Measurements from ENCODE around the gene DDX23.

DNA sequence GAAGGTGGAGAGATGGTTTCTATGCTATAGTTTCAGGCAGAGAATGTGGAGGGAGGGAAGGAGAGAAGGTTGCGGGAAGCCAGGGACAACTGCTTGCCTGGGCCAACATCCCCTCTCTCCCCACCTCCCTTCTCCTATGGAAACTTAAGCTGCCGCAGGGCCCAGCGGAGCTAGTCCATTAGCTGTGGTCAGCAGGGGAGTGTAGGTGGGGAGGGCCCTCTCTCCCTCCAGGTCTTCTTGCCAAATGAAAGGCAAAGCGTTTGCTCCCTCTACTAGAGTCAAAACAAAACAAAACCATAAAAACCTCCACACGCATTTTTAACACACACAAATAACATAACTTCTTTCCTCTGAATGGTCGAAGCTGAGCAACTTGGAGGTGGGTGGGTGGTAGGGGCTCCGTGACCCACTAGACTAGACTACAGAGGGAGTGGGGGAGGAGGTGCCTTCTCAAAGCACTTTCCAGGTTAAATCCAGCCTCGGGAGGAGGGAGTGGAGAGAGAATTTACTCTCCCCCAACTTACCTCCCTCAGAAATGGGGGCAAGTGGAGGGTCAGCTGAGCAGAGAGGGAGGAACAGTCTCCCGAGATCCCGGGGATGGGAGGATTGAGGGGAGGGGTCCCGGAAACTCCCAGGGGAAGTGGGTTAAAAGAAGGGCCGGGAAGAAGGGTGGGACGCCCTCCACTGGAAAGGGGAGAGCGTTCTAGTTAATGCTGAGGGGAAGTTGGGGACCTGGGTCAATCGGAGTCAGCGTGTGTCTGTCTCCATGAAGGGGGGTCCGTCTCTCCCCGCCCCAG is 38.3 kb downstream of the DDX23 start:
- TF ChIP-seq CTCF (IDR thresholded peaks at IDR 0.05) (no peak), POLR2A (IDR thresholded peaks at IDR 0.05) (no peak)

Data from right lobe of liver (tissue), 4 donors.